ENCODE data around the gene CCDC134.
"Not testable (repeated sequence)": the region's sequence is repeated elsewhere in the genome, so short reads cannot be mapped to it uniquely, and the experiment has no call there.

The CCDC134 gene

DNA sequence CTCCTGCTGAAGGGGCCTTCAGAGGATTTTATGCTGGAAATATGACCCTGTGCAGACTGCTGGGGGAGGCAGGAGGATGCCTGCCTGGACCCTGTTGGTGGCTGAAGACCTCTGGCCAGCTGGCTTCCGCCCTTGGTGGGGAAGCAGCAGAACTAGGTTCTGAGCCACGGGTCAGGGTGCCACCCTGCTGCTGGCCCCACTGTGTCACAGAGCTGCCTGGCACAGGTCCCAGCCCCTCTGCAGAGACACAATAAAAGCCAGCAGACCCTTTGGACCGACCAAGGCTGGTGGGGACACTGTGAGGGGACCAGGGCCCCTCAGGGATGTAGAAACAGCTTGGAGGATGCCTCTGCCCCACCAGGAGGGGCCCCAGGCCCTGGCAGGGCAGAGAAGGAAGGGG, 25.5 kb downstream of the CCDC134 start:
- DNase-seq = no peak

DNA sequence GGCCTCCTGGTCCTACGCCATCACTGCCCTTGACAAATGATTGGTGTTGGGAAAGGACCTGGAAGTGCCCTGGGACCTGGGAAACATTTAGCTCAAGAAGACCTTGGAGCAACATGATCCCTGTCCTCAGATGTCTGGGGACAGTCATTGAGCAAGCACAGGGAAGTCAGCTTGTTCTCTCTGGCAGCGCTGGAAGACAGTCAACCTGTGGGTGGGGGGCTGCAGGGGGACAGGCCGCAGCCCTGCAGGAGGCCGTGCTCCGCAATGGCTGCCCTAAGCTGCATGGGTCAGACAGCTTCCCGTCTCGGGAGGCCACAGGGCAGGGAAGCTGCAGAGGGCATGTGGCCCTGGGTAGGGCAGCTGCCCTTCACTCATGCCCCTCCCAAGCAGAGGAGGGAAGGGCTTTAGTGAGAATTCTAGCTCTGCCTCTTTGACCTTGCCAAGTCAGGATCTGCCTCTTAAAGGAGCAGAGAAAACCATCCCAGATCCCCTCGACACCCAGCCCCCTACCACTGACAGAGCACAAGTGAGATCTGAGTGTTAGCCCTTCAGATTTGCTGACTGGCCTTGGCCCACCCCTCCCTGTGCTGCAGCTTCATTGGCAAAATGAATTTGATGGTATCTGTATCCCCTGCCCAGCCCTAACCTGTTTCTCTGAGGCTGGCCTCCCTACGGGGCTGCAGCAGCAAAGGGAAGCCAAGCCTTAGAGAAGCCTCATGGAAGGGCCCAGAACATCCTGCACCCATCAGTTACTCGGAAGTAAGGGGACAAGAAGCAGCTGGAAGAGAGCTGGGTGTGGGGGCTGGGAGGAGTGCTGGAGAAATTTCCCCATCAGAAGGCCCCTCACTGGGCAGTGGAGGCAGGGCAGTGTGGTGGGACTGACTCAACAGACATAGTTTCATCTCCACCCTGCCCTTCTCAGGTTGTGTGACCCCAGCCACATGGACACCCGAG, 26.2 kb downstream of the CCDC134 start:
- DNase-seq = no peak

DNA sequence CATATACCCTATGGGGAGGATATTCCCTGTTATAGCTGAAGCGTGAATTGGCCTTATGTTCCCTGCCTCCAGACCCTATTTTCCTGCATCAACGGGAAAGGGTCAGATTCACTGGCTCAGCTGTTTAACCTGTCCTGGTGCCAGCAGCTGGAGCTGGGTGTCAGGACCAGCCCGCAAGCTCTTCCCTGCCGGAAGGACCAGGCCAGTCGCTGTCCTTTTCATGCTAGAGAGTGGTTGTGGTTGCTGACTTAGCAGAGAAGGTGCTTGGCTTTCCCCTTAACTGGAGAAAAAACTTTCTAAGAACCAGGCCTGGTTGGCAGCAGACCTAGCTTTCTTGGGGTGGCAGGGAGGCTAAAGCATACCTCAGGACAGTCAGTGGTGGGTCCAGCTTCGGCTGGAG, 27.2 kb downstream of the CCDC134 start:
- DNase-seq = no peak

DNA sequence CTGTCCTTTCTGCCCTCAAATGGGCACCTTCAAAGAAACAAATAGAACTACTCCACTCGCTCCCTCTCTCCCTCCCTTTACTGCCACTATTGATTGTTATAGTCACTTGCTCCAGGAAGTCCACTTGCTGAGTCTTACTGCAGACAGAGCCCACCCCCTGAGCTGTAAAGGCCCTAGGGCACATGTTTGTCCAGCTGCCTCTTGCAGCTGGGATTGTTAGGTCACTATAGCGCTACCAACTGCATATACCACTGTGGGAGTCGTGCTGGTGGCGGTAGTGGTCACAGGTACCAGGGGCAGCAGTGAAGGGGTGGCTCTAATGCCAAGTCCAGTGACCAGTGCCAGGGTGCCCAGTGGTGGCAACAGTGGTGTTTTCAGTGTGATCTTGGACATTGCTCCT, 28.0 kb downstream of the CCDC134 start:
- DNase-seq = no peak

DNA sequence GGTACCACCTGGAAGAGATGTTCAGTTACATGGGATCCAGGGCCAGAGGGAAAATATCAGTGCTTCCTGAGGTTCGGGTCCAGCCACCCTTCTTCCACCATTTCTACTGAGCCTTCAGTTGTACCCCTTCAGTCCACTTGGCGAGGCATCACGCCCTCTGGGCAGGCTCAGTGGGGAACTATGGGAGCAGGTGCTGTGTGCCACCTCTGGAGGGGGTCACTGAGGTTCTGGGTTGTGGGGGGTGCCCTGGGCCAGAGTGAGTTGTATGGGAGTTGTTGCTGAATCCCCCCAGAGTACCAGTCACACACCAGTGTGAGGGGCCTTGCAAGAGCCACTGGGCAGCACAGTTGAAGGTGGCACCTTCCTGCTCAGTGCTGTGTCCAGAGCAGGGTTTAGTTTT, 29.7 kb downstream of the CCDC134 start:
- DNase-seq = no peak

DNA sequence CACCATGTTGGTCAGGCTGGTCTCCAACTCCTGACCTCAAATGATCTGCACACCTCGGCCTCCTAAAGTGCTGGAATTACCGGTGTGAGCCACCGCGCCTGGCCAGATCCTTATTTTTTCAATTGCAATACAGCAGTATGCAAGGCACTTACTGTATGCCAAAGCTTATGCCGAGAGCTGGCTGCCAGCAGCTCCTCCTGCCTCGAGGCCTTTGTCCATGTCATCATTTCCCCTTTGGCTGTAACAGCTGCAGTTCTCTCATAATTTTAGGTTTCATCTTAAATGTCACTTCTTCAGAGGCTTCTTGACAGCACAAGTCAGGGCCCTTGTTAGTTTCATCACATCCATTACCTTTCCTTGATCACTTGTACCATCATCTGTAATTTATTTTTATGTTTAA, 30.9 kb downstream of the CCDC134 start:
- DNase-seq = no peak

DNA sequence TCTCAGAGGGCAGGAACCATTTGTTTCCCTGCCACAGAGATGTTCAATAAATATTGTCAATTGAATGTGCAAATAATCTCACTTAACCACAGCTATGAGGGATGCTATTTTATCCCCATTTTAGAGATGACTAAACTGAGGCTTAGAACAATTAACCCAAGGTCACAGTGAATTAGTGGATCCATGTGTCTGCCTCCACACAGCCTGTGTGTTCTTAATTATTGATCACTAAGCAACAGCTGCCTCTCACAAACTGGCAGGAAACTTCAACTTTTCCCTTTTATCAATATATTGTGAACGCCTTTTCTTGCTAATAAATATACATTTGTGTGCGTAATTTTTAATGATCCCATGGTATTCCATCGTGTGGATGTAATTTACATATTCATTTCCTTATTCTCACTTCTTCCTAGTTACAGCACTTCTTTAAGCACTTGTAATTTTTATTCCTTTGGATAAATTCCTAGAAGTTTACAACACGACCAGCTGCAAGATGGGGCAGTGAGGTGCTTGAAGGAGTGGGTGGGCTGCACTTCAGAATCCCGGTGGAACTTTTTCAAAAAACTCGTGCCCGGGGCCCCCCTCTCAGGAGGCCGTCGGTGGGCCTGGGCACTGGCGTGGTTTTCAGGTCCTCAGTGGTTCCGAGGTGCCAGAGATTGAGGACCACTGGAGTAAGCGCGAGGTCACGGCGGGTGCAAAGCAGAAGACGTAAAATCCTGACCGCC, 31.5 kb downstream of the CCDC134 start:
- no peak for DNase-seq

DNA sequence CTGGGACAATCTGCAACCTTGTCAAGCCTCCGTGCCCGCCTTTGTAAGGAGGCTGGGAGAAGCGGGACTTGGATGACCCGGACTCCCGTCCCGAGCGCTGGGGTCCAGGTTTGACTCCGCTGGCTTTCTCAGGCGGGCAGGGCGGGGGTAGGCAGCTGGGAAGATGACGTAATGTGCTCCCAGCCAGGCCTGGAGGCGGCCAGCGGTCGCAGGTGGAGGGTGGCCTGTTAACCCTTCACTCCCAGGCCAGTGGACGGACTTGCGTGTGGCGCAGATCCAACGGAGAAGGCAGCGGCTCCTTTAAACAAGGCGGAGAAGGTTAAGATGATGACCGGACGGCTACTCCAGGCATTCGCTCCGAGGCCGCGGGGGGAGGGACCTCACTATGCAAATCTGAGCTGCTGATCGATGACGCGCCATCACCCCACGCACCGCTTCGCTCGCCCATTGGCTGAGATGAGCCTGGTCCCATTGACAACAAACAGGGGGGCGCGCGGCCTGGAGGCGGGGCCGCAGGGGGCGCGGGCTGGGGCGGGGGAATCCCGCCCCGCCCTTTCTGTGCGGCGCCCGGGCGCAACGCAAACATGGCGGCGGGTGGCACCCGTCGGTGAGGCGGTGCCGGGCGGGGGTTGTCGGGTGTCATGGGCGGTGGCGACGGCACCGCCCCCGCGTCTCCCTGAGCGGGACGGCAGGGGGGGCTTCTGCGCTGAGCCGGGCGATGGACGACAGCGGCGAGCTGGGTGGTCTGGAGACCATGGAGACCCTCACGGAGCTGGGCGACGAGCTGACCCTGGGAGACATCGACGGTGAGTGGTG, 32.3 kb downstream of the CCDC134 start, which contains the start of gene SREBF2:
SREBF2 (plus strand) TSS at position 553 of the 816 bp plus-strand sequence; CDS start at position 719, 166 bp downstream.
- peak; percentile 97 to 98 for DNase-seq

DNA sequence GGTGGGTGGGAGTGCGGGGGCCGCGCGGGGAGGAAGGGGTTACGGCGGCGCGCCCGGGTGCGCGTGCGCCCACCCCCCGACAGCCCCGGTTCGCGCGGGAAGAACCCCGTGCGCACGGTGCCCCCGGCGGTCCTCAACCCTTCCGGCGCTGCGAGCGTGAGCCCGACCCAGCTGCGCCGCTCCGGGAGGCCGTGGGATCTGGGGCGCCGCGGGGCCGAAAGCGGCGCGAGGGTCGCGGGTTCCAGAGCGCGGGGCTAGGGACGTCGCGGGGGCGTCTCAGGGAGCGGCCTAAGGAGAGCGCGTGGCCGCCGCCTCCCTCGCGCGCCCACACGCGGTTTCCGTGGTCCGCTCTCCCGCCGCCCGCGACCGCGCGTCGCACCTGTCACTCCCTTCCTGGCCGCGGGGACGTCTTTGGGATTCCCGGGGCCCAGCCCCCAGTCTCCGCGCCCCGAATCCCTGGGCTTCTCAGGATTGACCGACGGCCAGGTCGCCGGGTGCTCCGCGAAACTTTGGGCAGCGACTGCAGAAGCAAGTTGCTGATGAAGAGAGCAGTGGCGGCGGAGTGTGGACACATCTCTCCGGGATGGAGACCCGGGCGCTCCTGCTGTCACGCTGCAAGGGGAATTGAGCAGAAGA, 33.0 kb downstream of the CCDC134 start:
- peak in 1 of 2 experiments; percentile 54 for DNase-seq

DNA sequence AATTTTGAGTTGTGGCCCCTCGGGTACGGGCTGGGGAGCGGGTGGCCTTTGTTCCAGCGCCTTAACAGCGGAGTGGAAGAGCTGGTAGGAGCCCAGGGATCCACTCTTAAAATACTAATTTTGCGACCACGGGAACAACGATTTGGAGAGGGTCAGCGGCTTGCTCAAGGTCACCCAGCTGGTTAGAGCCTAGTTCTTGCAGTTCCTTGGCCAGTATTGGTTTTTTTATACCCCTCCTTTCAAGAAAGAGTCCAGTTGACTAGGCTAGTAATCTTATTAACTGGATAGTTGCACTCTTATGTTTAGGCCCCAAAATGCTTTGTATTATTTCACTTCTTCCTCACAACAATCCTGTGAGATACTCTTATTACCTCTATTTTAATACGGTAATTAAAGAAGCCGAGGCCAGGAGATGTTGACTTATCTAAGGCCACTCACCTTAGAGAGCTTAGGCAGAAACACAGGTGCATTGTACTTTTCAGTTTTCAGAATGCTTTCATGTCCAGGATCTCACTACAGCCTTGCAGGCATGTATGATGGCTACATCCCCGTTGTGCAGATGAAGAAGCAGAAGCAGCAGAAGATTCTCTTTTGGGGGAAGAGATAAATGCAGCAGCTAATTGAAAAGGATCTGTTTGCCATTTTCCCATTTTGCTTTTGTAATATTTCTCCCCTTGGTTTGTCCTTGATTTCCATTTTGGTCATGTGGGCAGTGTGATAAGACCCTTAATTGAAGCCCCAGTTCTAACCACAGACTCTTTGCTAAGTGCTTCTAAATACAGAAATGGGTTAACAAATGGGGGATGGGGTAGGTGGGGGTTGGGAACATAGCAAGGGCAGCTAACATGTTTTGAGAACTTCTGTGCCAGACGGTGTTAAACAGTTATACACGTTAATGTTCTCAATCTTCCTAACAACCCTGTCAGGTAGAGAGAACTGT, 33.8 kb downstream of the CCDC134 start:
- DNase-seq = no peak

DNA sequence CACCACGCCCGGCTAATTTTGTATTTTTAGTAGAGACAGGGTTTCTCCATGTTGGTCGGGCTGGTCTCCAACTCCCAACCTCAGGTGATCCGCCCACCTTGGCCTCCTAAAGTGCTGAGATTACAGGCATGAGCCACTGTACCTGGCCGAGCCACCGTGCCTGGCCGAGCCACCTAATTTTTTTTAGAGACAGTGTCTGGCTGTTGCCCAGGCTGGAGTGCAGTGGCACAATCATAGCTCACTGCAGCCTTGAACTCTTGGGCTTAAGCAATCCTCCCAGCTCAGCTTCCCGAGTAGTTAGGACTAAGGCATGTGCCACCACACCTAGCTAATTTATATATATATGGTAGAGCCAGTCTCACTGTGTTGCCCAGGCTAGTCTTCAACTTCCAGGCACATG, 35.0 kb downstream of the CCDC134 start:
- DNase-seq = not testable (repeated sequence)

DNA sequence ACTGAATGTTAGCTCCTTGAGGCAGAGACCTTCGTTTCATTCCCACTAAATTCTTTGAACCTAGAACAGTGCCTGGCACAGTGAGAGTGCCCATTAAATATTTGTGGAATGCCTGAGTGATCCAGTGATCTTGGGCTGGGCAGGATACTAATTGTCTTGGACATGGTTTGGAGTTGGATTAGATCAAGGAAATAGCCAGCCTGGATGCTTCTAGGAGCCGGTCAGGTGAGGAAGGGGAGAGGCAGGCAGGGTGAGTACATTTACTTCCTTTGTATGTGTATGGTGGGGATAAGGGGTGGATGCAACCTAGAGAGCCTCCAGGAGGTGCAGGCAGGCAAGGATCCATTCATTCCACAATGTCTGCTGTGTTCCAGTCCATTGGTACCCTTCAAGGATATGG, 36.1 kb downstream of the CCDC134 start:
- no peak for DNase-seq

DNA sequence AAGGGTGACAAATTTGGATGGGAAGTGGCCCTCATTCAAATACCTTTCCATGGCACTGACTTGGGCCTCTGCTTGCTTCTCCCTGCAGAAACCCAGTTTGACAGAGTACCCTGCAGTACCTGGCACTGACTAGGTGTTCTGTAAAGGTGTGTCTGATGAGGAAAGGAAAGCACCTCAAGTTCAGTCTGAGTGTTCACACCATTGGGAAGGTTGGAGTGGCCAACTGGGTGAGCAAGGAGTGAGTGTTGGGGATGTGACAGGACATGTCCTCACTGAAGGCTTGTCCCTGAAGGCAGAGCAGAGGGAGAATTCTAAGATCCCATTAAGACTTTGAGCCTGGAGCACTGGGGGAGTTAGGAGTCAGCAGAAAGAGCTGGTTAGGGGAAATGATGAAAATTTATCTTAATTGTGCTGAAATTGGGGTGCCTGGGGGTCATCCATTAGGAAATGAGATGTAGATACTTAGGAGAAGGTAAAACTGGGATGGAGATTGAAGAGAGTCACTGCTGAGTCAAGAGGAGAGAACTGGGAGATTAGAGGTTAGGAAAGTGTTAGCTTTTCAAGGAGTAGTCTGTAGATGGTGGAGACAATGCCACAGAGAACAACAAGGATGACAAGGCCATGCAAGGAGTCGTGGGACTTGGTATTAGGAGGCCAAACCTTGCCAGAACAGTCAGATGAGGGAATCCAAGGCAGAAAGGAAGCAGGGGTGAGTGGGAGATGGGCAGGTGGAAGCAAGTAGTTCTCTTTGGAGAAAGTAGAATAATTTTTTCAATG, 38.6 kb downstream of the CCDC134 start:
- DNase-seq = no peak

DNA sequence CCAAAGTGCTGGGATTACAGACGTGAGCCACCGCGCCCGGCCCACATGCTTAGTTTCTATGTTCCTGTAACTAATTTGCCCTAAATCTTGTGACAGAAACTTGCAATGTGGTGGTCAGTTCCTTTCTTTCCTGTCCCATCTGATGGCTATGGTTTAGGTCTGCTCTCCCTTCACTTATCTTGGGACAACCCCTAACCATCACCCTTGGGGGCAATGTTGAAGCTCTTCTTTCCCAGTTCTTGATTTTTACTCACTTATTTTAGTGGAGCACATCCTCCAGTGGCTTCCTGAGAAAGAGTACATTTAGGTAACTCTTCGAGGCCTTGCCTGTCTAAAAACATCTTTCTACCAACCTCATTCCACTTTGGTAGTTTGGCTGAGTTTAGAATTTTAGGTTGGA, 39.7 kb downstream of the CCDC134 start:
- no peak for DNase-seq

DNA sequence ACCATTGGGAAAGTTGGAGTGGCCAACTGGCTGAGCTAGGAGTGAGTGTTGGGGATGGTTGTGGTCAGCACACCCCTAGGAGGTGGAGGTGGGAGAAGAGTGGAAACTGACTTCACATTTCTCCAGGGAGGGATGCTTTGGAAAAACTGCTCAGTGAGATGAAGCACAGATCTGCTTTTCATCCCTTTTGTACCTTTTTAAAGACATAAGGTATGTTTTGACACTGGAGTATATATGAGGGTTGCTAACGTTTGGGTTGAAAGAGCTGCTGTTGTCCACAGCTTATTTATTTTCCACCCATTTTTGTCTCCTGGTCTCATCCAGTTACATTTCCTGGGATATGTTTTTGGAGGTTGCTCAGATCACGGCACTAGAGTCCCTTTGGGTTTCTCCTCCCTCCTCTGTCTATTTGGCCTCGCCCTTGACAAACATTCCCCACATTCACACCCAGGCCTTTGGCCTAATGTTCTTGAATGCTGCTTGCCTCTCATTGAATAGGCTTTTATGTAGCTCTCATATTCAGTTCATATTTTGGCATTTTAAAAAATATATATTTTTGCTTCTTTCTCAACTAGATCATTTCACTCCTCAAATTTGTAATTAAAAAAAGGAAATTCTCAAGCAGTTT, 40.7 kb downstream of the CCDC134 start:
- no peak for DNase-seq

DNA sequence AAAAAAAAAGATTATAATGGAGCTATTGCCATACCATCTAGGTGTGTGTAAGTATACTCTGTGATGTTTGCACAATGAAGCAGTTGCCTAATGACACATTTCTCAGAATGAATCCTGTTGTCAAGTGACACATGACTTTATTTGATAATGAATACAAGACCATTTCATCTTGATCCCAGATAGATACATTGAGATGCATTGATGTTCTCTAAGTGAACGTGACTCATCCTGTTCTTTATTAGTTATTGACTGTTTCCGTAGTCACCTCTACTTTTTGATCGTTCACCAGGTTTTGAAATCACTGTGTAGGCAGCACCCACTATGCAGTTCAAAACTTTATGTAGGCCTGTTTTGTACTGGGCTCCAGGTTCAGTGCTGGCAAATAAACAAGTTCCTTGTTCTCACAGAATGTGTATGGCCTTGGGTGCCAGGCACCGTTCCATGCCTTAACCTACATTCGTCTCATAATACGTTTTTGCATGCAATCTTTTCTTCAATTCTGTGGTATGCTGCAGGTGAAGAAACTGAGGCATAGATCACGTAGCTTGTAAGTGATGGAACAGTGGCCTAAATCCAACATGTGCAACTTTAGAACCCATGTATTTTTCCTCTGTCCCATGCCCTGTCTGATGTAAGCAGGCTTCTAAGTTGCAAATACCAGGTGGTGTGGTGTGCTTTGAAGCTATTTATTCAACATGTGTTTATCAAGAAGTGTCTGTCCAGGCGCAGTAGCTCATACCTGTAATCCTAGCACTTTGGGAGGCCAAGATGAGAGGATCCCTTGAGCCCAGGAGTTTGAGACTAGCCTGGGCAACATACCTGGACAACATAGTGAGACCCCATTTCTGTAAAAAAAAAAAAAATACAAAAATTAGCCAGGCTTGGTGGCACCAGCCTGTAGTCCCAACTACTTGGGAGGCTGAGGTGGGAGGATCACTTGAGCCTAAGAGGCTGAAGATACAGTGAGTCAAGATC, 42.8 kb downstream of the CCDC134 start:
- DNase-seq = no peak

DNA sequence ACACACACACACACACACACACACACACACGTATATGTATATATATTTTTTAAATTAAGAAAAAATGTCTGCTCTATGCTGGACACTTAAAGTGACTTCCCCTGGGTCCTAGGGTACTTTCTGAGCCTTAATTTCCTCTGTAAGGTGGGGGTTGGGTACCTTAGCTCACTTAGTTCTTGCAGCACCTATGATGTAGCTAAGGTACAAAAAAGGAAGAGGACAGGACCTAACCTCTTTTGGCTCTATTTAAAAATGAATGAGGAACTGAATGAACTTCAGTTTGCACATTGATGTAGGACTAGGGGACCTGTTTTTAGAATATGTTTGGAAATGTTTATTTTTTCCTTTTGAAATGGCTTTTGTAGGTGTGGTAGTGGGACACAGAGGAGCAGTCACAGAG, 43.6 kb downstream of the CCDC134 start:
- no peak for DNase-seq

DNA sequence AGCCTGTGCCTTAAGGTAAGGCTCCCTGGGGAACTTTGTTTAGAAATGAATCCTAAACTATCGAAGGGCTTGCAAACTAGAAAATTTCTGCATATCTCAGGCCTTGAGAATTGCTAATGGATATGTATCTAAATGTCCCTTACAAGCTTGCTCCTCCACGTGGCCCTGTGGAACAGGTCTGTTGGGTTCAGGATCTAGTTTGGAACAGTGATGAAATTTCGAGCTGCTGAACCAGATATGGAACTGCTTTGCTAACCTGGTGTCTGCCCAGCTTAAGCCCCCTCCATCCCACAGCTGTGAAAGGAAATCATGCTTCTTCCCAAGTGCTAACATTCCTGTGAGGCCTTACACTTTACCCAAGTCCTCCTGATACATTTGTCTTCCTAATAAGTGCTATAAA, 44.0 kb downstream of the CCDC134 start:
- DNase-seq = no peak
